GM18867 (cell line): ENCODE measurements around the gene PCDHA5.

ENCODE experiments used
- ATAC-seq: cut with Tn5 transposase; IDR thresholded peaks from one replicate; pipeline ENCODE4 v1.9.1; 2021; ENCODE audit warnings: mild to moderate bottlenecking, moderate library complexity; ENCODE audit not compliant: unreplicated experiment

PCDHA5 gene

DNA sequence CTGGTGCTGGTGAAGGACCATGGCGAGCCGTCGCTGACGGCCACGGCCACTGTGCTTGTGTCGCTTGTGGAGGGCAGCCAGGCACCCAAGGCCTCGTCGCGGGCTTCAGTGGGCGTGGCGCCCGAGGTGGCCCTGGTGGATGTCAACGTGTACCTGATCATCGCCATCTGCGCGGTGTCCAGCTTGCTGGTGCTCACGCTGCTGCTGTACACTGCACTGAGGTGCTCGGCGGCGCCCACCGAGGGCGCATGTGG lies 36.5 kb downstream of the PCDHA5 start:
- no peak for ATAC-seq

DNA sequence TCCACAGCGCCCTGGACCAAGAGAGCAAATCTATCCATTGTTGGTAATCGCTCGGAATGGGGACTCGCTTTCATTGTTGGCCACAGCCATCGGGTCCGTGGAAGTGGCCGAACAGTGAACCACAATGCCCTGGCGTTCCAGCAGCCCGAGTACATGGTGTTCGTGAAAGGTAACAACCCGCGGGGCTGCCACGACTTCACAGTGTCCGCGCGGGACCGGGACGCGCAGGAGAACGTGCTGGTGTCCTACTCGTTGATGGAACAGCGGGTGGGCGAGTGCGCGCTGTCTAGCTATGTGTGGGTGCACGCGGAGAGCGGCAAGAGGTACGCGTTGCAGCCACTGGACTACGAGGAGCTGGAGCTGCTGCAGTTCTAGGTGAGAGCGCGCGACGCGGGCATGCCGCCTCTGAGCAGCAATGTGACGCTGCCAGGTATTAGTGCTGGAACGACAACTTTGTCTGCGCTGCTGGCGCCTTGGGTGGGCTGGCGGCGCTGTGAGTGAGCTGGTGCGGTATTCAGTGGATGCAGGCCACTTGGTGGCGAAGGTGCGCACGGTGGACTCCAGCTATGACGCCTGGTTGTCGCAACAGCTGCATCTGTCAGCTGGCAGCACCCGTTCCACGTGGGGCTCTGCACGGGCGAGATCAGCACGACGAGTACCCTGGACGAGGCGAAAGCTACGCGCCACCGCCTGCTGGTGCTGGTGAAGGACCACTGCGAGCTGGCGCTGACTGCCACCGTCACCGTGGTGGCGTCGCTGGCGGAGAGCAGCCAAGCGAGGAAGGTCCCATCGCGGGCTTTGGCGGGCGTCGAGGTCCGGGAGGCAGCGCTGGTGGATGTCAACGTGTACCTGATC lies 41.3 kb downstream of the PCDHA5 start:
- ATAC-seq: no peak

DNA sequence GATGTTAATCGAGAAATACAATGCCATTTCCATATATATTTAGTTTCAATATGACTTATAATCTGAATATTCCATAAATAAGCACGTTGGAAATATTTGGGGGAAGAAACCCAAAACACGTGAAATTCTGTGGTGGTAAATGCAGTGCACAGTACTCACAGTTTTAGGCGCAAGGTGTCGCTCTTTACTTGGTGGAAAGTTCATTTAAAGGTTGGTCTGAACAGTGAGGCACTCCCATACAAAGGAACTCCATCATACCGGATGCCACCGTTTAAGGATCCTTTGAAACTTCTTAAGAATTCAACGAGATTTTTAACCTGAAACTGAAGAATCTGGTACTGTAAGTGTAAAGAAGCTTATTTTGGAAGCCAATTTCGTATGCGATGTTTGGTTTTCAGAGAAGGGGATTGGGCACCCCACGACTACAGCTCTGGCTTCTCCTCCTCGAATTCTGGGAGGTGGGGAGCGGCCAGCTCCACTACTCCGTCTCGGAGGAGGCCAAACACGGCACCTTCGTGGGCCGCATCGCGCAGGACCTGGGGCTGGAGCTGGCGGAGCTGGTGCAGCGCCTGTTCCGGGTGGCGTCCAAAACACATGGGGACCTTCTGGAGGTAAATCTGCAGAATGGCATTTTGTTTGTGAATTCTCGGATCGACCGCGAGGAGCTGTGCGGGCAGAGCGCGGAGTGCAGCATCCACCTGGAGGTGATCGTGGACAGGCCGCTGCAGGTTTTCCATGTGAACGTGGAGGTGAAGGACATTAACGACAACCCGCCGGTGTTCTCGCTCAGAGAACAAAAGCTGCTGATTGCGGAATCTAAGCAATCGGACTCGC lies 47.5 kb downstream of the PCDHA5 start, which contains the start of gene PCDHA11:
Gene PCDHA11 (plus strand): TSS at position 237 of the 834 bp plus-strand sequence. CDS start 147 bp downstream, at position 384.
- ATAC-seq: no peak

GRCh38 chr5:140869555-140869886 lies 48.1 kb downstream of the PCDHA5 start:
- ATAC-seq: no peak

GRCh38 chr5:140870221-140871201 lies 49.1 kb downstream of the PCDHA5 start:
- no peak for ATAC-seq
